NK-92 treated with Interleukin-12 subunit alpha and Interleukin-12 subunit beta, amount 100 ng/mL, for 24 hours (cell line): Measurements from ENCODE around the gene BRINP3.
"Not testable (repeated sequence)": the region's sequence is repeated elsewhere in the genome, so short reads cannot be mapped to it uniquely, and the experiment has no call there.

Source experiments
- DNase-seq: peaks from one replicate; lab custom pipeline; 2025; lab: John Stamatoyannopoulos, UW

BRINP3 gene

GRCh38 chr1:190477762-190478148 lies at the start of gene BRINP3:
Gene BRINP3, minus strand, starts transcription at chr1:190477864.
- DNase-seq: no peak

DNA sequence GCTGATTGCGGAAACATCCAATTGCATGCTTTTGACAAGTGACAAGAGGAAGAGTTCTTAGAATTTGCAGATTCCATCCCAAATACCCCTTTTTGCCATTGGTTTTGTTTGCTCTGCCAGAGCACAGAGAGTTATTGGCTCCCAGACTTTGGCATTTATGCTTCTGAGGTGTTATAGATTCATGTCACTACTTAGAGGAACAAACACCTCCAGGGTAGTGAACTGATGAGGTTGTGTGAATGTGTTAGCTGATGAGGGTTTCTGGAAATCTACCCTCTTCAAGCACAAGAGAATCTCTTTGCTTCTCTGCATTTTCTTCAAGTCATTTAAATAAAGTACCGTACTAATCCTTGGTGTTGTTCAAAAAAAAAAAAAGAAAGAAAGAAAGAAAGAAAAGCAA lies 33.9 kb upstream of the BRINP3 start:
- DNase-seq: no peak

- no peak for DNase-seq
These were observed 29.7 kb upstream of the BRINP3 start for GRCh38 chr1:190507357-190507756.

- not testable (repeated sequence) for DNase-seq
These were observed 26.9 kb upstream of the BRINP3 start for GRCh38 chr1:190504539-190504938.

- DNase-seq: no peak
These were observed 19.9 kb upstream of the BRINP3 start for GRCh38 chr1:190497565-190497964.

DNA sequence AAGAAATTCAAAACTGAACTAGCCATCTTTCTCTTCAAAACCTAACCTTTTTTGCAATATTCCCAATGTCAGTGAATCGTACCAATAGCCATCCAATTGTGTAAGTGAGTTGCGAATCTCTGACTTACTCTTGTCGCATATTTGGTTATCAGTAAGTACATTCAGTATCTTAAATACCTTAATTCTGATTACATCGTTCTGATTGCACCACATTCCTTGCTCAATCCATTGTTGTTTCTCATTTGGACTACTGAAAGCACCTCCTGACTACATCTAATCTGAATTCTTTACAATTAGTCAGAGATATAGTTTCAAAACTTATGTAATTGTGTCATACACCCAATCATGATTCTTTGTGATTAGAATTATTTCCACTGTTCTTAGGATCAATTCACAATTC lies 16.8 kb upstream of the BRINP3 start:
- DNase-seq: no peak

DNA sequence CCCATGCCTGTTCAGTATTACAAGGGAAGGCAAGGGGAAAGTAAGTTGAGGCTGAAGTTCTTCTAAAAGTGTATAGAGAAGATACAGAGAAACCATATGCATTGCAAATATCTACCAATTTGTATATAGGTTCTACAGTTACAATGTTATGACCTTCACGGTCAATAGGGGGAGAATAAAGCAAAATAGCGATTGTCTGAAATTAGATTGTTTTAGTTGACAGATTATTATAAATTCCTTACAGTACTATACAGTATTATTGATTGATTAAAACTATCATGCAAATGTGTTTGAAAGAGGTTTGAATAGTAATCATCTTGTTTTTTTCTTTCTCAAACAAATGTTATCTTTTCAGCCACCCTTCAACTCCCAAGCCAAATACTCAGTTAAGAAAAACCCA lies 13.7 kb upstream of the BRINP3 start:
- no peak for DNase-seq

- no peak for DNase-seq
These were observed 6.4 kb upstream of the BRINP3 start for GRCh38 chr1:190484045-190484444.

DNA sequence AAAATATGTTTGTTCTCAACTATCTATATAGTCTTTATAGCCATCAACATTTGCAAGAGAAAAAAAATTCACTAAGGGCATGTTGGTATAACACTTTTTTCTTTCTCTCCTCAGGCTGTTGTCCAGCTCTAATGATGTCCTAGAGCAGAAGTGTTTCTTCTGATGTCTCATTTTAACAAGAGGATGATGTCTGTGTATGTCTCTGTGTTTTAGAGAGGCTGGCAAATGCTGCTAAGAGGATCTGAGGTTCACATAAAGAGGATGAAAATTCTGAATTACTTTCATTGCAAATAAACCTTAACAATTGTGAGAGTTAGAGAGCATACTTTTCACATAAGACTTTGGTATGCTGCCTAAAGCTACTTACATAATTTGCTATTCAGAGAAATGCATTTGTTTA lies 2.6 kb upstream of the BRINP3 start:
- no peak for DNase-seq

DNA sequence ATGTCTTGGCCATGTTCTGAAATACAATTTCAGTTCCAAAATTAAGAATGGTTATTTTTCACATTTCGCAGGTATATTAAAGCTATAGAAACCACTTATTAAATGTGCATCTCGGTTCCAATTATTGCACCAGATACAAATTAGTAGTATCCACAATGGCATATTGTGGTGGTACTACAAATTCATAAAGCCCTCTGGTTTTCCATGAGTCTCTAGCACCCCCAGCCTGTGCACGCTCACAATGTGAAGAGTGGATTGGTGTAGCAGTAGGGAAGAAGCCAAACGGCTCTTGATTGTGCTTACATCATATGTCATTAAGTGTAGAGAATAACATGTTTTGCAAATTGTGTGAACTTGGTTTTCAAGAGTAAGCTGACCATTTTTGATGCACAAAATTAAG lies 1.9 kb upstream of the BRINP3 start:
- DNase-seq: no peak

GRCh38 chr1:190479050-190479397 lies 1.4 kb upstream of the BRINP3 start:
- DNase-seq: no peak

DNA sequence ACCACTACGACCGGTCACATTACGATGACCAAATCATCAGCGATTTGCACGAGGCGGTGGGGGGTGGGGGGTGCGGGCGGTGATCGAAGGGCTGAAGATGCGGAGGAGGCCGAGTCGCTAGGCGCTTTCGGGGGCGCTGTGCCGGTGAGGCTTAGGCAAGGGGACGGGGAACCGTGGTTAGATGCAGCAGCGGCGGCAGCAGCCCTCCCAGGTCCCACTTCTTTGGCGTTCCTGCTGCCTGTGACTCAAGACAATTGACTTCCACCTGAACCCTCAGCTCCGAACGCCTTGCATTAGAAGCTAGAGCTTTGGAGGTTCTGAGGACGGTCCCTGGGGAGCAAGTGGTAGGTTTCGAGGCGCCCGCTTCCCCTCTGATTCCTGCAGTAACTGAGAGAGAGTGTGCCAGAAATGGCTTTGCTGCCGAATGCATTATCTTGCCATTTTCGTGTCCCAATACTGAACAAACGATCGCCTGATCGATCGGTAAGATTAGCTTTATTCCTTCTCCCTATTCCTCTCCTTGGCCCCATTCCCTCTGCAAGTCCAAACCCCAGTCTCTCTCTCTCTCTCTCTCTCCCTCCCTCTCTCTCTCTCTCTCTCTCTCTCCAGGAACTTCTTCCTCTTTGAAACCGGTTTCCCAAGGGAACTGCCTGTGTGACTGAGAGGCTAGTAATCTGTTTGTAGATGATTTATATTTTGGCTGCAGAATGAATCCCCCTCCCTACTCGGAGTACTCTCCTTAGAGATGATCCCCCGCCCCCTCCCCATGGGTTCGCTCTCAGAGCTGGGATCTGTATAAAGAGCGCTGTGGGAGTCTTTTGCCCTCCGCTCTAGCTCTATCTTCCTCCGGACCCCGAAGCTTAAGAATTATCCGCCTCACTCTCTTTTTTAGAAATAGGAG lies 735 bp upstream of the BRINP3 start:
- no peak for DNase-seq

- DNase-seq: no peak
These were observed 858 bp downstream of the BRINP3 start for GRCh38 chr1:190476806-190477205.

GRCh38 chr1:190476321-190476720 lies 1.3 kb downstream of the BRINP3 start:
- no peak for DNase-seq

DNA sequence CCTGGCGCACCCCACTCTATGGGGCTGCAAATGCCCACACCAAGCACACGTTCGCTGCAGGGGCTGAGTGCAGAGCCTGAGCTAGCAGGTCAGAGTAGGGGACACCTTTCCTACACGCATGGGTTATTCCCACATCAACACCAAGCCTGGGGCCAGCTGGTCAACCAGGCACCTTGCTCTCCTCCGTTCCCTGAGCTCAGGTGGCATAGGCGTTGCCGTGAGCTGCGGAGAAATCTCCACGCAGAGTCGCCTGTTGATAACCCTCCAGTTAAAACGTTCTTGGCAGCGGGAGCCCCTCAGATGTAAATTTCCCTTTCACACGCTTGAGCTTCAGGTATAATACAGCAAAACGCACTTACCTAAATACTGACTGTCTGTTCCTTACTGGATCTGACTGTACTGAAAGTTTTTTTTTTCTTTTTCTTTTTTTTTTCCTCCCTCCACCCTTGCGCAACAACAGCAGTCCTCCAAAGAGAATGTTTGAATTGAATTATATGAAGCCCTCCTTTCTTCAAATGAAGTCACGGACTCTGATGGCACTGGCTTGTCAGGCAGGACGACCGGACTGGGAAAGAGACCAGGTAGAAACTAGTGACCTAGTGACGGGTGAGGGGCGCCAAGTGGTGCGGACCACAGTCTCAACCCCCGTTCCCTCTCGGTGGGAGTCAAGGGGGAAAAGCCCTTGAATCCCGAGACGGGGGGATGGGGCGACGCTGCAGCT lies 2.1 kb downstream of the BRINP3 start:
- DNase-seq: no peak

GRCh38 chr1:190474650-190475211 lies 2.9 kb downstream of the BRINP3 start:
- DNase-seq: no peak

DNA sequence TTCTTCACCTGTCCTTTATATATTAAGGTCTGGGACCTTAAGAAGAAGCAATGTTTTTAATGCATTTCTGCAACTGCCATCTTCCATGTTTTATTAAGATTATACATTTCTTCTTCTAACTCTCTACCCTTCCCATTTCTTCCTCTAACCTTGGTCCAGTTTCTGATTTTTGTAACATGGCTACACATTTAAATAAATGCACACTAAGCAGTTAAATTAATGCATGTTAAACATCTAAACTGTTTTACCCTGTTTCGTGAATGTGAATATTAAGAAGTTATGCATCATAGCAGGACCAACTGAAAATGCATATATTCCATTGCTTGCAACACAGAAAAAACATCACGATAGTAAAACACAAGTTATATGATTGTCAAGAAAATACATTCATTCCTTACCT lies 3.7 kb downstream of the BRINP3 start:
- no peak for DNase-seq

DNA sequence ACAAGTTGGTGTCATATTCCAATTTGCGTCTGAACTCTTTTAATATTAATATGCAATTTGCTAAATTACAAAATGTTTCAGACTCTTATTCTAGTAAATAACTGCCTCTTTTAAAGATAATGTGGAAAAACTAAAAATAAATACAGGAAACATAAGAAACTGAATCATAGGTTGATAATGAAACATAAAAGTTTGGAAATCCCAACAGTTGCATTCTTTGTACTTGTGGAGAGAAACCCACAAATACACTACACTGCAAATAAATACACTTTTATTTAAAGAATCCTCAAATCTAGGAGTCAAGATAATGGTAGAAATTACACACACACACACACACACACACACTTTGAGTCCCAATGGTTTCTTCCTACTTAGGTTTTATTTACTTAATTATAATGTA lies 5.2 kb downstream of the BRINP3 start:
- no peak for DNase-seq

- DNase-seq: no peak
These were observed 5.6 kb downstream of the BRINP3 start for GRCh38 chr1:190472042-190472441.

- DNase-seq: no peak
These were observed 13.0 kb downstream of the BRINP3 start for GRCh38 chr1:190464690-190465089.

GRCh38 chr1:190456129-190456528 lies 21.5 kb downstream of the BRINP3 start:
- DNase-seq: no peak

GRCh38 chr1:190455631-190456030 lies 22.0 kb downstream of the BRINP3 start:
- no peak for DNase-seq

GRCh38 chr1:190453550-190453949 lies 24.1 kb downstream of the BRINP3 start:
- DNase-seq: no peak
